GM12801 (cell line): ENCODE measurements around the gene MAPK8IP3.

ENCODE experiments used
- TF ChIP-seq, protein P1 (sequence below): IDR thresholded peaks from one replicate; pipeline ENCODE4 v1.5.1; 2011; ENCODE audit warnings: control low read depth; ENCODE audit not compliant: insufficient read length; ENCODE audit errors: extremely low read depth

The MAPK8IP3 gene

GRCh38 chr16:1729026-1729425 lies 23.0 kb downstream of the MAPK8IP3 start:
- TF ChIP-seq, protein P1, sequence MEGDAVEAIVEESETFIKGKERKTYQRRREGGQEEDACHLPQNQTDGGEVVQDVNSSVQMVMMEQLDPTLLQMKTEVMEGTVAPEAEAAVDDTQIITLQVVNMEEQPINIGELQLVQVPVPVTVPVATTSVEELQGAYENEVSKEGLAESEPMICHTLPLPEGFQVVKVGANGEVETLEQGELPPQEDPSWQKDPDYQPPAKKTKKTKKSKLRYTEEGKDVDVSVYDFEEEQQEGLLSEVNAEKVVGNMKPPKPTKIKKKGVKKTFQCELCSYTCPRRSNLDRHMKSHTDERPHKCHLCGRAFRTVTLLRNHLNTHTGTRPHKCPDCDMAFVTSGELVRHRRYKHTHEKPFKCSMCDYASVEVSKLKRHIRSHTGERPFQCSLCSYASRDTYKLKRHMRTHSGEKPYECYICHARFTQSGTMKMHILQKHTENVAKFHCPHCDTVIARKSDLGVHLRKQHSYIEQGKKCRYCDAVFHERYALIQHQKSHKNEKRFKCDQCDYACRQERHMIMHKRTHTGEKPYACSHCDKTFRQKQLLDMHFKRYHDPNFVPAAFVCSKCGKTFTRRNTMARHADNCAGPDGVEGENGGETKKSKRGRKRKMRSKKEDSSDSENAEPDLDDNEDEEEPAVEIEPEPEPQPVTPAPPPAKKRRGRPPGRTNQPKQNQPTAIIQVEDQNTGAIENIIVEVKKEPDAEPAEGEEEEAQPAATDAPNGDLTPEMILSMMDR = no peak

- TF ChIP-seq, protein P1 = no peak
Measured at GRCh38 chr16:1729445-1729844, 23.4 kb downstream of the MAPK8IP3 start.

DNA sequence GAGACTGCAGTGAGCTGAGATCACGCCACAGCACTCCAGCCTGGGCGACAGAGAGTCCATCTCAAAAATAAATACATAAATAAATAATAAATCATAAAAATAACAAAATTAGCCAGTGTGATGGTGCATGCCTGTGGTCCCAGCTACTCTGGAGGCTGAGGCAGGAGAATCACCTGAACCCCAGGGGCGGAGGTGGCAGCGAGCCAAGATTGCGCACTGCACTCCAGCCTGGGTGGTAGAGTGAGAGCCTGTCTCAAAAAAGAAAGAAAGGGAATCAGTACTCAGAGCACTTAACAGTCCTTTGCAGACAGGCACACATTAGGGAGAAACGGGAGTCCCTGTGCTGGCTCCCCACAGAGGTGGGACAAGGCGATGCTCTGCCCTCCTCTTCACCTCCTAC lies 25.1 kb downstream of the MAPK8IP3 start:
- TF ChIP-seq, protein P1 = no peak

- TF ChIP-seq, protein P1 = no peak
Measured at GRCh38 chr16:1731603-1732002, 25.6 kb downstream of the MAPK8IP3 start.

DNA sequence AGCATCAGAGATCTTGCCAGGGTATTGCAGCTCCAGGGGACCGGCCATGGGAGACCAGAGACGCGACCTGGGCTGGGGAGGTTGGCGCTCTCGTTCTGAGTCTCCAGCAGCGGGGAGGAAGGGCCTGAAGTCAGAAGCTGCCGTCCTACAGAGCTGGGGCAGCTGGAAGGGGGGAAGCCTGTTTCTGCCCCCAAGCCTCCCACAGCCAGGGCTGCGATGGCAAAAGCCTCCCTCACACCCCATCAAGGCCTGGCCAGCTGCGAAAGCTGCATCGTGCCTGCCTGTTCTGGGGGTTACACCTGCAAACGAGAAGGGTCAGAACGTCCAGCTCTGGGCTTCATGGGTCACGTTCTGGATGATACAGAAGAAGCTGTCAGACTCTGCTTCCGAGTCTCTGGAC lies 26.1 kb downstream of the MAPK8IP3 start:
- TF ChIP-seq, protein P1 = no peak

- TF ChIP-seq, protein P1 = no peak
Measured at GRCh38 chr16:1734123-1734522, 28.1 kb downstream of the MAPK8IP3 start.

GRCh38 chr16:1734816-1735215 lies 28.8 kb downstream of the MAPK8IP3 start:
- TF ChIP-seq, protein P1 = no peak

- TF ChIP-seq, protein P1 = no peak
Measured at GRCh38 chr16:1740234-1740633, 34.2 kb downstream of the MAPK8IP3 start.
